ENCODE measurements around the gene ANGPTL2.

DNA sequence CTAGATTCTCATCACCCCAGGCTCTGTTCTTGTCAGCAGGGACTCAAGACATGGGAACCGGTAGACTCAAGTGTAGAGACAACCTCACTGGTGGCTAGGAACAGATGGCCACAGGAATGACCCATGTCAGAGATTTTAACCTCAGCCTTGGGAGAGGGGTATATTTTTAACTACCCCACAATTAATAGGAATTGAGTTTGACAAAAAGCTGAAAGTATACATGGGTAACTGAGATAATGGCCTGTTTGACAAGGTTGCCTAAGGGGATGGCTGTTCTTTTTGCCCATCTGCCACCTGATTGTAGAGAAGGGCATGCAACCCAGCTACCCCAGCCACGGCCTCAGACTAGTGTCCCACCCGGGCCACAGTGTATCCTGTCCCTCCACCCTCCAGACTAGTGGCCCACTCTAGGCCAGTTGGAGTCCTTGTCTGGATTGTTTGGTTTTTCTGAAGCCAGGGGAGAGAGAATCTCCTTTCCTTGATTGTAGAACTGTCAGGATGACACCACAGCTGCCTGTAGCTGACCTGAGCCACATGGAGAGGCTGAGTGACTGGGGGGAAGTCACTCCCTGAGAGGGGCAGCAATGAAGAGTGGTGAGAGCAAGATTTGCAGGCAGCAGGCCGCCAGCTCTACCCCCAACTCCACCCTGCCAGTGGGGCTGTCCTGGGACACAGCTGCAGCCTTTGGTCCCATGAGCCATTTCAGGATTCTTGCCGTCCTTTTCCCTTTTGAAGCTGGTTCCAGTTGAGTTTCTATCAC lies 14.6 kb upstream of the ANGPTL2 start:
- TF ChIP-seq, protein P1, sequence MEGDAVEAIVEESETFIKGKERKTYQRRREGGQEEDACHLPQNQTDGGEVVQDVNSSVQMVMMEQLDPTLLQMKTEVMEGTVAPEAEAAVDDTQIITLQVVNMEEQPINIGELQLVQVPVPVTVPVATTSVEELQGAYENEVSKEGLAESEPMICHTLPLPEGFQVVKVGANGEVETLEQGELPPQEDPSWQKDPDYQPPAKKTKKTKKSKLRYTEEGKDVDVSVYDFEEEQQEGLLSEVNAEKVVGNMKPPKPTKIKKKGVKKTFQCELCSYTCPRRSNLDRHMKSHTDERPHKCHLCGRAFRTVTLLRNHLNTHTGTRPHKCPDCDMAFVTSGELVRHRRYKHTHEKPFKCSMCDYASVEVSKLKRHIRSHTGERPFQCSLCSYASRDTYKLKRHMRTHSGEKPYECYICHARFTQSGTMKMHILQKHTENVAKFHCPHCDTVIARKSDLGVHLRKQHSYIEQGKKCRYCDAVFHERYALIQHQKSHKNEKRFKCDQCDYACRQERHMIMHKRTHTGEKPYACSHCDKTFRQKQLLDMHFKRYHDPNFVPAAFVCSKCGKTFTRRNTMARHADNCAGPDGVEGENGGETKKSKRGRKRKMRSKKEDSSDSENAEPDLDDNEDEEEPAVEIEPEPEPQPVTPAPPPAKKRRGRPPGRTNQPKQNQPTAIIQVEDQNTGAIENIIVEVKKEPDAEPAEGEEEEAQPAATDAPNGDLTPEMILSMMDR (IDR thresholded peaks at IDR 0.05): no peak
- TF ChIP-seq POLR2A (IDR thresholded peaks at IDR 0.05): no peak
- TF ChIP-seq EP300 (IDR thresholded peaks at IDR 0.05): no peak
